Activated T-cell treated with anti-CD3 and anti-CD28 coated beads for 1 hour (primary cell): ENCODE results near the gene CDKN1A.
"Not testable (repeated sequence)": the region's sequence is repeated elsewhere in the genome, so short reads cannot be mapped to it uniquely, and the experiment has no call there.

ENCODE experiments used
- DNase-seq: peaks from one replicate; pipeline ENCODE4 v3.0.0-alpha.2; 2020; ENCODE audit warnings: low read depth

CDKN1A gene

GRCh38 chr6:36678488-36679042 is at the start of gene CDKN1A:
Gene CDKN1A, plus strand, starts transcription at chr6:36678714. Its CDS starts 5,388 bp downstream, at chr6:36684102.
- DNase-seq: peak; percentile 63

GRCh38 chr6:36629784-36630183 is 48.7 kb upstream of the CDKN1A start:
- DNase-seq: no peak

- no peak for DNase-seq
Observed at GRCh38 chr6:36631326-36632011, 47.0 kb upstream of the CDKN1A start.

DNA sequence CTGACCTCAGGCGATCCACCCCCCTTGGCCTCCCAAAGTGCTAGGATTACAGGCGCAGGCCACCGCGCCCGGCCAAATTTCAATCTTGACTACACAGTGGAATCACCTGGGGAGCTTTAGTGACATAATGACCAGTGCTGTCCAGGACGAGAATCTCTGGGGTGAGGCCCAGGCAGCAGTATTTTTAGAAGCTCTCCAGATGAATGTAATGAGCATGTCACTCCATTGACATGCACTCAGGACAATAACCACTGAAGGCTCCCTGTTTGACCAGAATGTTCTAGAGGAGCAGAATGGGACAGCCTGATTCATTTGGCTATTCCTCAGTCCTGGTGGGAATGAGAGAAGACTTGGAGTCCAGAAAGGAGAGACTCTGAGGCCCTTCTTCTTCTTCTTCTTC is 45.1 kb upstream of the CDKN1A start:
- DNase-seq: no peak

DNA sequence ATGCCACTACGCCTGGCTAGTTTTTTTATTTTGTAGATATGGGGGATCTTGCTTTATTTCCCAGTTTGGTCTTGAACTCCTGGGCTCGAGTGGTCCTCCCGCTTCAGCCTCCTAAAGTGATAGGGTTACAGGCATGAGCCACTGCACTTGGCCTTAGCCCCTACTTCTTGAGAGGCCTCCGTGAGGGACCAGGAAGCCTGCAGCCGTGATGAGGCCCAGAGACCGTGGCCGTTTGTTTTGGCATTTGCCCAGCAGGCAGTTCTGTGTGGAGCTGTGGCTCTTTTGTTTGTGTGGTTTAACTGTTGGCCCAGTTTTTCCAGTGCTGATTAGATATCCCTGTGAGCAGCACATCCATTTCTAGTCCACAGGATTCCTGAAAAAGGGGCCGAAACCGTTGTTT is 44.6 kb upstream of the CDKN1A start:
- no peak for DNase-seq

DNA sequence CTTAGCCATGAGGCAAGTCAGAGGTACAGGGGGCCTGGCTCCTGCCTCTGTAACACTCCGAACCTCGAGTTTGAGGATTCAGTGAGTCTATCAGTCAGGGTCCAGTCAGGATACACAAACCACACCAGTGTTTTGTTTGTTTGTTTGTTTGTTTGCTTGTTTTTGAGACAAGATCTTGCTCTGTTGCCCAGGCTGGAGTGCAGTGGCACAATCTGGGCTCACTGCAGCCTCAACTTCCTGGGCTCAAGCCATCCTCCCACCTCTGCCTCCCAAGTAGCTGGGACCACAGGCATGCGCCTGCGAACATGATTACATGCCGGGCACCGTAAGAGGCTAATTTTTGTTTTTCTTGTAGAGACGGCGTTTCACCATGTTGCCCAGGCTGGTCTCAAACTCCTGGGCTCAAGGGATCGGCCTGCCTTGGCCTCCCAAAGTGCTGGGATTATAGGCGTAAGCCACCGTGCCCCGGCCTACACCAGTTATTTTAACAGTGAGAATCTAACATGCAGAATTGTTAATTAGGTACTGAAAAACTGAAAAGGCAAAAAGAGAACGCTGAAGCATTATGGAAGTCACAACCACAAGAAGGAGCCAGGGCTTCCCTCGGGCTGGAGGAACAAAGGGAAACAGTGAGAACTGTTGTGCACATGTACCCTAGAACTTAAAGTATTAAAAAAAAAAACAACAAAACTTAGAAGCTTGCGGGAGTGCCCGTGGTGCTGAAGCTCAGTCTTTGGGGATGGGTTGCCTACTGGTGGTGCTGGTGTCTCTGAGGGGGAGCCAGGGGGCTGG is 44.0 kb upstream of the CDKN1A start:
- DNase-seq: no peak

DNA sequence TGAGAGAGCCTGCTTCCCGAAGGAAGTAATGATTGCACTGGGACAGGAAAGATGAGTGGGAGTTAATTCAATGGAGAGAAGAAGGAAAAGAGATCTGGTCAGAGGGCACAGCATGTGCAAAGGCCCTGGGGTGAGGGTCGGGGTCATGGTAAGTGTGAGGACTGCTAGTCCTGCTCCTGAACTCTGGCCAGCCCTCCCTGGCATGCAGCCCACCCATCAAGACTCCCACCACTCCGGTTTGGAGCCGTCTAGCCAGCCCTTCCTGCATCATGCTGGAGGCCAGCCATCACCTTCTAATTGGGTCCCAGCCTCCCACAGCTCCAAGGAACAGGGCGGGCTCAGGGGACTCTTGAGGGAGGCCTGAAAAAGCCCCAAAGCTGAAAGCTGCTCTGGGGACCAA is 42.2 kb upstream of the CDKN1A start:
- no peak for DNase-seq

GRCh38 chr6:36636687-36637418 is 41.7 kb upstream of the CDKN1A start:
- no peak for DNase-seq

GRCh38 chr6:36638579-36638978 is 39.9 kb upstream of the CDKN1A start:
- DNase-seq: no peak

GRCh38 chr6:36639171-36639808 is 39.2 kb upstream of the CDKN1A start:
- DNase-seq: no peak

- no peak for DNase-seq
Observed at GRCh38 chr6:36641543-36641942, 37.0 kb upstream of the CDKN1A start.

- no peak for DNase-seq
Observed at GRCh38 chr6:36642913-36643817, 35.3 kb upstream of the CDKN1A start.

GRCh38 chr6:36643977-36644376 is 34.5 kb upstream of the CDKN1A start:
- no peak for DNase-seq

- no peak for DNase-seq
Observed at GRCh38 chr6:36649086-36649485, 29.4 kb upstream of the CDKN1A start.

GRCh38 chr6:36649701-36650484 is 28.6 kb upstream of the CDKN1A start:
- no peak for DNase-seq

DNA sequence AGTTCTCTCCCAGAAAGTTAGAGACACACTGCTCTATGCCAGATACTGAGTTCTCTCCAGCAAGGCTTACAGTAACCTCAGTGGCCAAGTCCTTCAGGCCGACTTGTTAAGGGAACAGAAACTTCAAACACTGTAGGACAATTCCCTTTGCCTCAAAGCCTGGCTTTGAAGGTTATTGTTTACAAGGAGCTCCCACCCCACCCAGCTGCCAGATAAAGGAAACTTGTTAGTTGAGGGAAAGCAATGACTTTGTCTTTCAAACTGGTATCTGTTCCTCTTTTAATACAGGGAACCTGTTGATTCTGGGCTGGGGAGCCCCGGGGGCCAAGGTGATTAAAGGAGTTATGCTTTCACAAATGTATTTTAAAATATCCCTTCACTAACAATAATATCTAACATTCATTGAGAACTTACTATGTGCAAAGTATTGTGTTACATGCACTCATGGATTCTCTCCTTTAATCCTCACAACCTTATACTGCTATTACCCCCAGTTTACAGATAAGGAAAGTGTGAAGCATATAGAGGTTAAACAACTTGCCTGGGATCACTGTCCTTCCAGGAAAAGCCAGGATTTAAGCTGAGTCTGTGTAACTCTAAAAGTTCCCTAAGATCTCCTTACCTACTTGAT is 27.6 kb upstream of the CDKN1A start:
- DNase-seq: no peak

DNA sequence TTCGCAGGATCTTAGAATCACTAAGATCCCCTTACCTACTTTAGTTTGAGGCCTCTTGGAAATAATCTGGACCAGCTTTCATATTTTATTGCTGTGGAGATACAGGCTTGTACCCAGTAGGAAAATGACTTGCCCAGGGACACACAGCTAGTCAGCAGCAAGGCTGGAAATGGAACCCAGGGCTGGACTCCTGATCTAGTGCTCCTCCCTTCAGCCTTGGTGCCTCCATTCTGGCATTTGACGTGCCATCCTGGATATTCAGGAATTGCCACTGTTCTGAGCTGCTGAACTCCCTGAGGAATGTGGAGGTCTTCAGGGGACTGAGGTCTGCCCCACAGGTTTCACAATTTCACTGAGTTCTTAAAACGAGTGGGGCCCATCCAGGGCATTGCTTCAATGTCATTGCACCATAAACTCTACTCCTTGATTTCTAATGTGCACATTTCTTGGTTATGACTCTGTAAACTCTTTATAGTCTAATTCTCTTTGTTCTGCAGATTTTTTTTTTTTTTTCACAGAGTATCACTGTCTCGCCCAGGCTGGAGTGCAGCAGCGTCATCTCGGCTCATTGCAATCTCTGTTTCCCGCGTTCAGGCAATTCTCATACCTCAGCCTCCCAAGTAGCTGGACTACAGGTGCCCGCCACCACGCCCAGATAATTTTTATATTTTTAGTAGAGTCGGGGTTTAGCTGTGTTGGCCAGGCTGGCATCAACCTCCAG is 26.7 kb upstream of the CDKN1A start:
- no peak for DNase-seq

DNA sequence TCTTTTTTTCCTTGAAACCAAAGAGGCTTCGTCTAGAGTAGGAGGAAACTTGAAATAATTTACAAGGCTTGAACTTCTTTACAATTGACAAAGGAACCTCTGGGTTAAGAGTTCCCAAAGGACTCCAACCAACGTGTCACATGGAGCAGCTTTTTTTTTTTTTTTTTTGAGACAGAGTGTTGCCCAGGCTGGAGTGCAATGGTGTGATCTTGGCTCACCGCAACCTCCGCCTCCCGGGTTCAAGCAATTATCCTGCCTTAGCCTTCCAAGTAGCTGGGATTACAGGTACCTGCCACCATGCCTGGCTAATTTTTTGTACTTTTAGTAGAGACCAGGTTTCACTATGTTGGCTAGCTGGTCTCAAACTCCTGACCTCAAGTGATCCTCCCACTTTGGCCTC is 24.0 kb upstream of the CDKN1A start:
- not testable (repeated sequence) for DNase-seq

DNA sequence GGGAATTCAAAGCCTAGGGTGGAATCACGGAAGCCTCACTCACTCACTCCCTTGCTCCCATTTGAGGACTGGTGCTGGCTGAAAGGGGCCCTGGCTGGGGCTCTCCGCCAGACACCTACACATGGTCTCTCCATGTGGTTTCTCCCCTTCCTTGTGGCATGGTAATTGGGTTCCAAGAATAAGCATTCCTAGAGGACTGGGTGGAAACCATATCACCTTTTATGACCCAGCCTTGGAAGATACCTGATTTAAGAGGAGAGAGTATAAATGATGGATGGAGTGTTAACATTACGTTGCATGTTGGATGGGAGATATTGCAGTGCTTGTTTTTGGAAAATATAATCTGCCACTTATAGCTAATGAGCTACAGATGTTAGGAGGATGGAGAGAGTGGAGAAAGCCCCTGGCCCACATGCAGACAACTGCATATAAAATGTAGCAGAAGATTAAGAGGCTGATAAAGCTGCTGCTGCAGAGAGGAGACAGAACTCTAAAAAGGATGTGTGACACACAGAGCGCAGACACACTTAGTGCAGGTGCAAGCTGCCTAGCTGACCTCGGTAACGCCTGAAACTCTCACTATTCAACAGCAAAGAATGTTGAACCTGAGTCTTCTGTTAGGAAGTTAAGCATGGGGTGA is 23.3 kb upstream of the CDKN1A start:
- no peak for DNase-seq
